Measurements from ENCODE around the gene RASD2.

Gene RASD2

GRCh38 chr22:35519306-35520000, 21.2 kb upstream of the RASD2 start:
- no peak for DNase-seq

- no peak for DNase-seq
Observed at GRCh38 chr22:35521358-35522224, 19.0 kb upstream of the RASD2 start.

- DNase-seq: no peak
Observed at GRCh38 chr22:35522225-35523149, 18.1 kb upstream of the RASD2 start.

- DNase-seq: no peak
Observed at GRCh38 chr22:35523167-35523947, 17.3 kb upstream of the RASD2 start.

- no peak for DNase-seq
Observed at GRCh38 chr22:35524966-35525686, 15.5 kb upstream of the RASD2 start.

- no peak for DNase-seq
Observed at GRCh38 chr22:35525687-35526332, 14.8 kb upstream of the RASD2 start.

GRCh38 chr22:35526333-35526979, 14.2 kb upstream of the RASD2 start:
- no peak for DNase-seq

GRCh38 chr22:35528927-35529326, 11.7 kb upstream of the RASD2 start:
- DNase-seq: no peak

GRCh38 chr22:35530700-35531099, 9.9 kb upstream of the RASD2 start:
- no peak for DNase-seq

GRCh38 chr22:35531202-35531601, 9.4 kb upstream of the RASD2 start:
- DNase-seq: no peak

GRCh38 chr22:35531676-35532075, 9.0 kb upstream of the RASD2 start:
- no peak for DNase-seq

- DNase-seq: no peak
Observed at GRCh38 chr22:35533365-35534029, 7.1 kb upstream of the RASD2 start.

- DNase-seq: no peak
Observed at GRCh38 chr22:35534091-35534490, 6.5 kb upstream of the RASD2 start.

- no peak for DNase-seq
Observed at GRCh38 chr22:35537232-35537631, 3.4 kb upstream of the RASD2 start.

GRCh38 chr22:35538801-35539321, 1.8 kb upstream of the RASD2 start:
- no peak for DNase-seq

GRCh38 chr22:35539487-35539886, 1.1 kb upstream of the RASD2 start:
- DNase-seq: no peak

- no peak for DNase-seq
Observed at GRCh38 chr22:35539910-35540594, 579 bp upstream of the RASD2 start.

- DNase-seq: no peak
Observed at GRCh38 chr22:35541254-35541748, 670 bp downstream of the RASD2 start.

Data from NCI-H226 (cell line).